ENCODE data around the gene CRNN.

CRNN gene

DNA sequence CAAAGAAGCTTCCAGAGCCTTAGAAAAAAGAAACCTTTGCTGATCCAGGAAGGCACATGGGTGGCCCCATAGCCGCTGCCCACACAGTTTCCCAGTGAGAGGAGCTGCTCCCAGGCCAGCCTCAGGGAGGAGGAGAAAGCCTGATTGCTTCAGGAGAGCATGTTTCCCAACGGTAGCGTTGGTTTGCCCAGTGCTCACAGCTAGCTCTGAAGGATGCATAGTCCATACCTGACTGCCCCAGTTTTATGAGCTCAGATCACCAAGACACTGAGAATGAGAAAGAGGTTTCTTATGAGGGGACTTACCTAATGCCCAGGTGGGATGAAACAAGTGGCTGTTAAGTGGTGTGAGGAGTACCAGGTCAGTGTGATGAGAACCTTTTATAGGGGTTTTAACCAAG lies at the start of gene CRNN:
Gene CRNN, minus strand, starts transcription at position 355 of the 400 bp plus-strand sequence. CDS start 2,030 bp downstream, outside the sequence.
- no peak for DNase-seq

- no peak for DNase-seq
These were observed 48.6 kb upstream of the CRNN start for GRCh38 chr1:152462636-152463035.

- peak; percentile 25 for DNase-seq
These were observed 47.5 kb upstream of the CRNN start for GRCh38 chr1:152461544-152461943.

- no peak for DNase-seq
These were observed 46.5 kb upstream of the CRNN start for GRCh38 chr1:152460529-152460899.

- peak; percentile 39 for DNase-seq
These were observed 45.8 kb upstream of the CRNN start for GRCh38 chr1:152459596-152460528.

GRCh38 chr1:152458384-152459185 lies 44.5 kb upstream of the CRNN start:
- peak; percentile 44 for DNase-seq

GRCh38 chr1:152457561-152457960 lies 43.5 kb upstream of the CRNN start:
- no peak for DNase-seq

DNA sequence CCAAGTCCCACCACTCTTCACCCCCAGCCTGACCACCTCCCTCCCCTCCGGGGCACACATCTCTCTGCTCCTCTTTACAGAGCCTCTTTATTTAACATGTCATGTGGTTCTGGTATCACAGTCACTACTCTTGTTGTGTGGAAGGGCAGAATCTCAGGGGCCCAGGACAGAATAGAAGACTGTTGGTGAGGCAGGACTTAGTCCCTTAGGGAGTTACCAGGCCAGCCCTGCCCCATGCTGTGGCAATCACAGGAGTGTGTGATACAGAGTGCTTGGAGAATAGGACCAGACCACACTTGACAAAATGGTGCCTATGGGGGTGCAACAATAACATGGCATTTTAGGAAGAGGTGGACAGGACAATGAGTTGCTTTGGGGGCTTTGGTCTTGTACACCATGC lies 43.0 kb upstream of the CRNN start:
- no peak for DNase-seq

- DNase-seq, result no peak
These were observed 37.2 kb upstream of the CRNN start for GRCh38 chr1:152451254-152451653.

DNA sequence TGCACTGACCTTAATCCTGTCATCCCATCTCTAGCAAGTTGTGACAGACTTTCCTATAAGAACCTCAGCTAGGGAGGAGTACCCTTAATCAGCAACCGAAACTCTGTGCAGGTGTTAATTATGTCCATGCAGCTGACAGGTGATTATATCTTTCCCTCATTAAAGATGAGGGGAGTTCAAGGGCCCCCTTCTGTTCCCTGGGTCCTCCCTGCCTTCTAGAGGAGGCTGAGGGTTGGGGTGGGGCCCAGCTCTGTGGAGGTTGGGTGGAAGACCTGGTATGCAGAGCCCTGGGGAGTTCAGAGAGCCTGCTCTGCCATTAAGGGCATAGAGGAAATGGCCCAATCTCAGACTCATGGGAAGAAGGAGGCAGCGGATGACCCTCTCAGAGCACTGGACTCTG lies 35.6 kb upstream of the CRNN start:
- DNase-seq, result no peak

DNA sequence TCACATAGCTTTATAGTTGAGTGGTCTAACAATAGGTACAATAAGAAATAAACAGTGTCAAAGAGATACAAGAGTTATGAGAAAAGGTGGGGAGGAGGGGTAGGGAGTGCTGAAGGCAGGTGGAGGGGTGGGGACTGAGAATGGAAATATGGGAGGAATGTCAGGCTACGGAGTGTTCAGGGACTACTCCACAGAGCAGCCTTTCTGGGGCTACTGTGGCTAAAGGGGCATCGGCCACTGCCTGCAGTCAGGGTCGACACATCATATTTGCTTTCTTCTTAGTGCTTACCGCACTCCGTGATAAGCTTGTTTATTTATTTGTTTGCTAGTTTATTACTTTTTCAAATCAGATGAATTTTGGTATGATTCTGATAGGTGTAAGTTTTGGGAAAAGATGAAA lies 34.4 kb upstream of the CRNN start:
- DNase-seq, result no peak

DNA sequence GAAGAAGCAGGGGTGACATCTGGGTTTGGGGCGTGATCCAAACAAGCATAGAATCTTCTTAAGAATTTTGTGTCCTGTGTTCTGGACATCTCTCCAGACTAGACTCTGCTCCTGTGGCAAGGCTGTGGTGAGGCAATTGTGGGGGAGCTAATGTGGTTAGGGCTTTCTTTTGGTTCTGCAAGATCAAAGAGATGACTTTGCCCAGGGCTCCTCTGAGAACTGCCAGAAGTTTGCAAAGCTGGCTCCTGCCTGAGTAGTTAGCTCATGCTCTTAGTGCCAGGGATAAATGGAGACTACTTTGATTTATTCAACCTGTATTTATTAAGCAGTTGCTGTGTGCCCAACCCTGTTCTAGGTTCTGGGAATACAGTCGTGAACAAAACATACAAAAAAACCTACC lies 34.0 kb upstream of the CRNN start:
- no peak for DNase-seq

DNA sequence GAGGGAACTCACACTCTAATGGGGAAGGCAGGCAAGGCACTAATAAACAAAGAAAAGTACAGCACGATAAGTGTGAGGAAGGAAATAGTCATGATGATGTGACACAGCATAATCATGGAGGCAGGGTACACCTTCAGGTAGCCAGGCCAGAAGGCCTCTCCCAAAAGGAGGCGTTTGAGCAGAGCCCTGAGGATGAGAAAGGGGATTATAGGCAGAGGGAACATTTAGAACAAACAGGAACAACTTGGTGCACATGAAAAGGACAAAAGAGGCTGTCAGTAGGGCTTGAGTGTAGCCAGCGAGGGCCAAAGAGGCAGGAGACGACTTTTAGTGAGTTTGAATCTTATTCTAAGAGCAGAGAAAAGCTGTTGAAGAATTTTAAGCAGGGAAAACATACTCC lies 33.4 kb upstream of the CRNN start:
- DNase-seq, result no peak

DNA sequence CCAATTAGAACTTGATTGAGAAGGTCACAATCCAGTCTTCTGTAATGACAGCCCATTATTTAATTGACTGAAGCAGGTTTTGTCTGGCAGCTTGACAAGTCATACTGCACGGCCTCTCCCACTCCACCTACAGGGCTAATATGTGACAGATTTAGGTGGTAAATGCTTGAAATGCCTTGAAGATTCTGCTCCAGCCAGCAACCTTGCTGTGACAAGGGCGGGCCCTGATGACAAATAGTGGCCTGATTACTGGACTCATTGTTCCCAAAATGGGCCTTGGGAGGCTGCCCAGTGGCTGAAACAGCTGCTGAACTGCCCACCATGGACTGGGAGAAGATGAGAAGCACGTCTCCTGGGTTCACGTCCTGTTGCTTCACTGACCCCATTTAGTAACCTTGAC lies 30.0 kb upstream of the CRNN start:
- no peak for DNase-seq

GRCh38 chr1:152442765-152443164 lies 28.7 kb upstream of the CRNN start:
- no peak for DNase-seq

- DNase-seq, result no peak
These were observed 28.2 kb upstream of the CRNN start for GRCh38 chr1:152442301-152442700.

GRCh38 chr1:152441756-152442155 lies 27.7 kb upstream of the CRNN start:
- no peak for DNase-seq

DNA sequence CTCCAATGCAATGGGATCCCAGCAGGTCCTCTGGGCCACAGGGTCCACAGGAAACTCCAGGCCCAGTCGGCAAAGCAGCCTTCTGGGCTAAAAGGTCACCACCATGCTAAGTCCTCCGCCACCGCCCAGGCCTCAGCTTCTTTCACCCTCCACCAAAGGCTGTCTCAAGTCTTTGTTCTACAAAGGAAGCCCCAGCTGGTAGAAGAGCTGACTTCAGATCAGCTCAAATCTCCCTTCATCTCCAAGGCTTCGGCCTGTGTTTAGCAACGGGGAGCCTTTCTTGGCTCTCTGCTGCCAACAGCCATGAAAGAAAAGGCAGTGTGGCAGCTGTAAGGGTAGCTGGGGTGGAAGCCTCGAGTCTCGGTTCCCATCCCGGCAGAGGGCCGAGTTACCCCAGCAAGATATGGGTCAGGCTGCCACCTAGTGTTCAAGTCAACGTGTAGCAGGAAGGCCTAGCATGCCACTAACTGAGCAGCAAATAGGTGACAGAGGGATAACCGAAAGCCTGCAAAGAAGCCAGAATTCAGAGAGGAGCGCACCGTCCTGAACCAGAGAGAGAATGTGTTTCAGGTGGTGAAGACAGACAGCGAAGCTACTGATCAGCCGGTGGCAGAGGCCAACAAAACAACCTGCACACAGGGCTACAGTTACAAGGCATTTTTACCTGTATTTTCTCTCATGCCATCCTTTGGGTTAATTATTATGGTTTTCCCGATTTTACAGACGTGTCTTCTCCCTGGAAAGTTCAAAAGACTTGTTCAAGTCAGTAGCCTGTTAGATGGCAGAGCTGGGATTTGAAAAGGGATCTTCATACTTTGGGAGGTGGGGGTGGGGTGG lies 26.8 kb upstream of the CRNN start:
- peak; percentile 35 for DNase-seq

GRCh38 chr1:152436593-152437496 lies 22.8 kb upstream of the CRNN start:
- no peak for DNase-seq

DNA sequence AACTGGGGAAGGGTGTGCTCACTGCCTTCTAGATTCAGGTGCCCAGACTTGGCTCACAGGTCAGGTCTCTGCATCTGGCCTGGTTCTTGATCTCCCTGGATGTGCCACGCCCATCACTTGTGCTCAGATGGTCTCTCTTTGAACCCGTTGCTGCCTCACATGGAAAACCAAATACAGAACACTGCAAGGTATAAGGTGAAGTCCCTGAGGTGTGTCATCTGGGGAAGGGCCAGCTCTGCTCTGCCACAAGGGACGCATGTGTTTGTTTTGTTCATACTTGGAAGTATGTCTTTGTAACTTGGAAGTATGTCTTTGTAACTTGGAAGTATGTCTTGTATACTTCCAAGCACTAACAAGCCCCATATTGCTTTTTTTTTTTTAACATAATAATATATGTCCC lies 13.4 kb upstream of the CRNN start:
- no peak for DNase-seq

DNA sequence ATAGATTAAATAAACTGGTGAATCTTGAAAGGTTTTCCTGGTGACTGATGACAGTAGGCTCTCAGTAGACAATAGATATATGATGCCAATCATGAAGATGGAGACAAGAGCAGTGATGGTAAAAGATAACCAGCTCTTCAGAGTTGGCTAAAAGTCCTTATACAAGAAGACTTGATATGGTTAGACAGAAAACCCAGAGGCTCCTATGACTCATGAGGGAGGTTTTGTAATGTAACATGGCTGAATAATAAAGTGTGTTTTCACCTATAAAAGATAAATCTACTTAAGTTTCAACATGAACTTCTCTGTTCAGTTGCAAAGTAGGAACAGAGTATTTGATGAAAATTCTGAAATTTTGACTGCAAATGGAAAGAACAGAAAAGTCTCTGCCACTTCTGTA lies 12.7 kb upstream of the CRNN start:
- no peak for DNase-seq

DNA sequence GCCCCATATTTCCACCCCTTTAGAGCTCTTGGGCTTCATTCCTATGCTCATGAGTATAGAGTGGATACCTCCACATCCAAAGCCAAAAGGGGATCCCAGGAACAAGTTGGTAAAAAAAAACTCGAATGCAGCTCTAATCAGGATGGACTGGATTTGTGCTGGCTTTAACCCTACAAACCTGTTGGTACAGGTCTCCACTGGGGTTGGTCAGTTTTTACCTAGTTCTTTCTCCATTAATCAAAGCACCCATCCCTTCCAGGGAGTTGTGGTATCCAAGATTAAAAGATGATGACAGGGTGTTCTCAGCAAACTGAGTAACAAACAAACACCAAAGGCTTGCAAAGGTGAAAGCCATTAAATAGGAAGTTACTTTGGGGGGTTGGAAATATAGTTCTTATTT lies 5.9 kb upstream of the CRNN start:
- DNase-seq, result no peak
